Ishikawa (cell line): Measurements from ENCODE around the gene PRKCB.

ENCODE experiments used
- CEBPB ChIP-seq: IDR thresholded peaks from 2 replicates; pipeline ENCODE4 v1.6.1; 2012
- CREB1 ChIP-seq: IDR thresholded peaks from 2 replicates; pipeline ENCODE4 v1.6.1; 2012; ENCODE audit warnings: low read depth
- EGR1 ChIP-seq: IDR thresholded peaks from 2 replicates; pipeline ENCODE4 v1.6.1; 2012
- EP300 ChIP-seq: IDR thresholded peaks from 2 replicates; pipeline ENCODE4 v1.6.1; 2012; ENCODE audit warnings: borderline replicate concordance
- FOXM1 ChIP-seq: IDR thresholded peaks from 2 replicates; pipeline ENCODE4 v1.6.1; 2012; ENCODE audit warnings: low read depth, borderline replicate concordance
- RAD21 ChIP-seq: IDR thresholded peaks from 2 replicates; pipeline ENCODE4 v1.6.1; 2012; ENCODE audit warnings: low read depth
- TAF1 ChIP-seq: IDR thresholded peaks from 2 replicates; pipeline ENCODE4 v1.6.1; 2012; ENCODE audit warnings: low read depth, mild to moderate bottlenecking
- TCF12 ChIP-seq: IDR thresholded peaks from 2 replicates; pipeline ENCODE4 v1.6.1; 2012; ENCODE audit warnings: low read depth
- YY1 ChIP-seq: IDR thresholded peaks from 2 replicates; pipeline ENCODE4 v1.6.1; 2012; ENCODE audit warnings: low read depth
- ZBTB7A ChIP-seq: IDR thresholded peaks from 2 replicates; pipeline ENCODE4 v1.6.1; 2012; ENCODE audit warnings: low read depth
- TF ChIP-seq, protein P1 (sequence below): IDR thresholded peaks from 2 replicates; pipeline ENCODE4 v1.6.1; 2012
- TF ChIP-seq, protein P2 (sequence below): IDR thresholded peaks from 2 replicates; pipeline ENCODE4 v1.6.1; 2012
- TF ChIP-seq, protein P3 (sequence below): IDR thresholded peaks from 2 replicates; pipeline ENCODE4 v1.6.1; 2012; ENCODE audit warnings: low read depth, mild to moderate bottlenecking

DNA sequence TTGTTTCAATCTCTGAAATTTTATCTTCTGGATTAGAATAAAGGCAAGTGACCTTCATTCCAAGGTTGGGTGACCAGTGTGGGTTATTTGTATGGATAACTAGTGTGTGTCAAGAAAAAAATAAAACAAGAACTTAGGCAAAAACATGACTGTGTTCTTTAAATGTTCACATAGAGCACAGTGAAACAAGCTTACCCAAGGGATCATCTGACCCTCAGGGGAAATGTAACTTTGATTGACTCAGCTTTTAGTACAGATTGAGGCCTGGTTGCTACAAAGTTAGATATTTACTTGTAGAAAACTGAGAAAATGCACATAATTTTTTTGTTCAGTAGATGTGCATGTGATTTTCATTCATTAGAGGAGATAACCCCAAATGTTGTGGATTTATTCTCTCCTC is 427.0 kb downstream of the PRKCB start:
- no peak for TF ChIP-seq CREB1
- TF ChIP-seq, protein P1, sequence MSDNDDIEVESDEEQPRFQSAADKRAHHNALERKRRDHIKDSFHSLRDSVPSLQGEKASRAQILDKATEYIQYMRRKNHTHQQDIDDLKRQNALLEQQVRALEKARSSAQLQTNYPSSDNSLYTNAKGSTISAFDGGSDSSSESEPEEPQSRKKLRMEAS = no peak
- TF ChIP-seq, protein P2, sequence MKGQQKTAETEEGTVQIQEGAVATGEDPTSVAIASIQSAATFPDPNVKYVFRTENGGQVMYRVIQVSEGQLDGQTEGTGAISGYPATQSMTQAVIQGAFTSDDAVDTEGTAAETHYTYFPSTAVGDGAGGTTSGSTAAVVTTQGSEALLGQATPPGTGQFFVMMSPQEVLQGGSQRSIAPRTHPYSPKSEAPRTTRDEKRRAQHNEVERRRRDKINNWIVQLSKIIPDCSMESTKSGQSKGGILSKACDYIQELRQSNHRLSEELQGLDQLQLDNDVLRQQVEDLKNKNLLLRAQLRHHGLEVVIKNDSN = no peak
- no peak for TF ChIP-seq CEBPB
- no peak for TF ChIP-seq ZBTB7A
- no peak for TF ChIP-seq TAF1
- TF ChIP-seq, protein P3, sequence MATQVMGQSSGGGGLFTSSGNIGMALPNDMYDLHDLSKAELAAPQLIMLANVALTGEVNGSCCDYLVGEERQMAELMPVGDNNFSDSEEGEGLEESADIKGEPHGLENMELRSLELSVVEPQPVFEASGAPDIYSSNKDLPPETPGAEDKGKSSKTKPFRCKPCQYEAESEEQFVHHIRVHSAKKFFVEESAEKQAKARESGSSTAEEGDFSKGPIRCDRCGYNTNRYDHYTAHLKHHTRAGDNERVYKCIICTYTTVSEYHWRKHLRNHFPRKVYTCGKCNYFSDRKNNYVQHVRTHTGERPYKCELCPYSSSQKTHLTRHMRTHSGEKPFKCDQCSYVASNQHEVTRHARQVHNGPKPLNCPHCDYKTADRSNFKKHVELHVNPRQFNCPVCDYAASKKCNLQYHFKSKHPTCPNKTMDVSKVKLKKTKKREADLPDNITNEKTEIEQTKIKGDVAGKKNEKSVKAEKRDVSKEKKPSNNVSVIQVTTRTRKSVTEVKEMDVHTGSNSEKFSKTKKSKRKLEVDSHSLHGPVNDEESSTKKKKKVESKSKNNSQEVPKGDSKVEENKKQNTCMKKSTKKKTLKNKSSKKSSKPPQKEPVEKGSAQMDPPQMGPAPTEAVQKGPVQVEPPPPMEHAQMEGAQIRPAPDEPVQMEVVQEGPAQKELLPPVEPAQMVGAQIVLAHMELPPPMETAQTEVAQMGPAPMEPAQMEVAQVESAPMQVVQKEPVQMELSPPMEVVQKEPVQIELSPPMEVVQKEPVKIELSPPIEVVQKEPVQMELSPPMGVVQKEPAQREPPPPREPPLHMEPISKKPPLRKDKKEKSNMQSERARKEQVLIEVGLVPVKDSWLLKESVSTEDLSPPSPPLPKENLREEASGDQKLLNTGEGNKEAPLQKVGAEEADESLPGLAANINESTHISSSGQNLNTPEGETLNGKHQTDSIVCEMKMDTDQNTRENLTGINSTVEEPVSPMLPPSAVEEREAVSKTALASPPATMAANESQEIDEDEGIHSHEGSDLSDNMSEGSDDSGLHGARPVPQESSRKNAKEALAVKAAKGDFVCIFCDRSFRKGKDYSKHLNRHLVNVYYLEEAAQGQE = no peak
- TF ChIP-seq TCF12 = no peak
- TF ChIP-seq YY1 = no peak
- TF ChIP-seq EGR1 = no peak
- TF ChIP-seq EP300 = no peak
- TF ChIP-seq RAD21 = no peak
- TF ChIP-seq FOXM1 = no peak
